NCI-H187 (cell line): ENCODE results near the gene NRIP2.
A peak's percentile ranks its signal among the peaks of the same experiment; 100 is the strongest.

Experiments used
- DNase-seq, 2 experiments: peaks; one replicate each; lab custom pipeline; 2025; lab: John Stamatoyannopoulos, UW

NRIP2 gene

GRCh38 chr12:2845280-2845679, 10.4 kb upstream of the NRIP2 start:
- DNase-seq = no peak

- DNase-seq = no peak
Observed at GRCh38 chr12:2844786-2845185, 10.0 kb upstream of the NRIP2 start.

- no peak for DNase-seq
Observed at GRCh38 chr12:2842948-2843347, 8.1 kb upstream of the NRIP2 start.

DNA sequence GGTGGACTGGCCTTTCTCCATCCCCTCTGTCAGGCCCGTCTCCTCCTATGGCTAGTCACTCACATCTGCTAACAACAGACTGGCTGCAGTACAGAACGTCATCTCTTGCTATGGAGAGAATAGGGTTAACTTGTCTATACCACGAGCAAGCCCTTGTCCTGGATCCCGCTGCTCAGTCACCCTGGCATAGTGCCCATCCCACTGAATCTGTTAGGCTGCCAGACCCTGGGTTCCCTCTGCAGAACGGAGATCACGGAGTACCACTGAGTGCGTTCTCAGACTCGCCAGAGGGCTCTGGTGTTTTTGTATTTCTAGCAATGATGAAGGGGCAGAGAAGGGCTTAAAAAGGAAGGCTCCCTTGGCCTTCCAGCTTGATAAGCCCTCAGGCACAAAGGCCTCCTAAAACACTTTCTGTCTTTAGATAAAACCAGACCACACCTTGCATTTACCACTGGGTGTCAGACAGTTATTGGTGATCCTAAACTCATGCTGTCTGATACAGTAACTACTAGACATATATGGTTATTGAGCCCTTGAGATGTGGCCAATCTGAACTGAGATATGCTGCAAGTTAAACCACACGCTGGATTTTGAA, 6.3 kb upstream of the NRIP2 start:
- DNase-seq = no peak

GRCh38 chr12:2836574-2836973, 1.7 kb upstream of the NRIP2 start:
- no peak for DNase-seq

DNA sequence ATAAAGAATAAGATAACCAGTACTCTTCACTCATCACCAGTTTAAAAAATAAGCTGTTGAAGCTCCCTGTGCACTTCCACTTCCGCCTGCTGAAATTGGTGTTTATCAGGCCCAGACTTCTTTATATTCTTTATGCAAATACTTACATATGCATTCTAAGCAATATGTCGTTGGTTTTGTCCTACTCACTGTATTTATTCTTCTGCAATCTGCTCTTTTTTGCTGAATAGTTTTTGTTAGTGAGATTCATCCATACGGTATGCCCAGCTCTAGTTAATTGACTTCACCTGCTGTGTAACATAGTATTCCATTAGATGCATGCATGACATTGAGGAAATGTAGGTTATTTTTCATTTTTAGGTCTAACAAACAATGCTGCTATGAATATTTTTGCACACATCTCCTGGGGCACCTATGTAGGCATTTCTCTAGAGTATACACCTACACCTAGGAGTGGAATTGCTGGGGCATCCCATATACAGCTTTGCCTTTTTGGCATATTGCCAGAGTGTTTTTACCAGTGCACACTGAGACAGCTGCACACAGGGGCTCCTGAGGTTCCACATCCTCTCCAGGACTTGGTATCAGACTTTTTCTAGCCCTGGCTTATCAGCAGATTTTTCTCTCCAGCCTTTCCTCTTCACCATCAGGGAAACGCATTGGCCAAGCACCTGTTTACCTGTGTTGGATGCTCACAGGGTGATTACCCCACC, 1.0 kb upstream of the NRIP2 start:
- DNase-seq = no peak

GRCh38 chr12:2833810-2834209, 1.0 kb downstream of the NRIP2 start:
- DNase-seq = no peak

- DNase-seq = no peak
Observed at GRCh38 chr12:2833327-2833726, 1.5 kb downstream of the NRIP2 start.

- DNase-seq = no peak
Observed at GRCh38 chr12:2832550-2833127, 2.2 kb downstream of the NRIP2 start.

- DNase-seq = no peak
Observed at GRCh38 chr12:2829275-2829674, 5.6 kb downstream of the NRIP2 start.

DNA sequence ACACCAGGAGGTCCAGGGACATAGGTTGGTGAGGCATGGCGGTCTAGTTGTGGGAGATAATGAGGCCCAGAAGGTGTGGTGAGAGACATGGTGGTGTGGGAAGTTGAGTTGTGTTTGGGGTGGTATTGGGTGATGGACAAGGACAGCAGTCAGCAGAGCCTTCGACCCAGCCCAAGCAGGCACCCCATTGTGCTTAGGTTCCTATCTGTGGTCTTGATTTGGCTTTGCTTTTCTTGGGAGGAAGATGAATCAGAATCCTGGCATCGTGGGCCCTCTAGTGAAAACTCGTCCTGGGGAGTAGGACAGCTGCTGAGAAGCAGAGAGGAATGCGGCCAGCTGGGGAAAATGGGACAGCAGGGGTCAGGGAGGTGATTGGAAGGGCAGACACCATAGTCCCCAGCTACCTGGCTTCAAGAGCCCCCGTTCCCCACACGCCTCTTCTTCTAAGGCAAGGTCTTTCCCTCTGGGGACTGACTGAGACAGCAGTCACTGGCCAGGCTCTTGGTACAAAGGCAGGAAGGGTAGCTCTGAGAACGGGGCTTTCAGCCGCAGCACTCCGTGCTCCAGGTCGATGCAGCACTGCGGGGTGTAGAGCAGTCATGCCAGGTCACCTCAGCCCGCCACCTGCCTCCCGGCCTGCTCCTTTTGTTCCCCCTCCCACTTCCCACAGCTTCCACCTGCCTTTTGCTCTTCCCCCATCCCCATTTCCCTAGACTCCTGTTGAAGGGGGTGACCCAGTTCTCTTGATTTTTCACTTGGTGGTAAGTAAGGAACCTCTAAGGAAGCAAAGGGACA, 7.9 kb downstream of the NRIP2 start:
- no peak for DNase-seq

DNA sequence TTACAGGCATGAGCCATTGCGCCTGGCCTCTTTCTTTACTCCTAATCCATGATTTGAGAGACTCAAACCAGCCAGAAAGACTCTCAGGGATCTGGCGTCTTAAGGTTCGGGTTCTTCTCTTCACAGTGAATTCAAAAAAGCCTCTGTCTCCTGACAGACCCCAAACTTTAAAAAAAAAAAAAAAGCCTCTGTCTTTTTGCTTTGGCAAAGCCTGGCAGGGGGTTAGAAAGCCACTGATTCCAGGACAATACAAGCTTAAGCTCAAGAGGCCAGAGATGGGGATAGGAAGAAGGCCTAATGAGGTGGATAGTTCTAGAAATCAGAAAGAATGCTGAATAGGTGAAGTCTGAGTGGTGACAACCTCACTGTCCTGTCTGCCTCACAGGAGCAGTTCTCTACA, 8.8 kb downstream of the NRIP2 start:
- no peak for DNase-seq

GRCh38 chr12:2825132-2825531, 9.7 kb downstream of the NRIP2 start:
- DNase-seq = no peak

GRCh38 chr12:2824541-2824940, 10.3 kb downstream of the NRIP2 start:
- DNase-seq = no peak

- no peak for DNase-seq
Observed at GRCh38 chr12:2823483-2823882, 11.4 kb downstream of the NRIP2 start.

DNA sequence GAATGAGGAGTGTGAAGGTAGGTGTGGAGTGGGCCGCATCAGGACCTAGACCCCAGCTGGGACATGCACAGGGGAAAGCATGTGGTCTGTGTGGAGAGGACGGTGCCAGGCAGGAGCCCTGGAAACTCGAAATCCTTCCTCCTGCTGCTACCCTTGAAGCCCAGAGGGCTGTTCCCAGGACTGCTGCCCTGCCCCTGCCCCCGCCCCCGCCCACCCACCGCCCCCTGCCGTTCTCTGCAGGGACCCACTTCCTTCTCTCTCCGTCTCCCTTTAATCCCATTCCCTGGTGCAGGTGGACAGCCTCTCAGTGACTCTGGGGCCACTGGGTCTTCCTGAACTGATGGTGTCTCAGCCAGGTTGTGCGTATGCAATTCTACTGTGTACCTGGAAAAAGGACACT, 14.4 kb downstream of the NRIP2 start:
- DNase-seq = no peak

- DNase-seq = no peak
Observed at GRCh38 chr12:2819810-2820209, 15.0 kb downstream of the NRIP2 start.

- DNase-seq = no peak
Observed at GRCh38 chr12:2813214-2814185, 21.3 kb downstream of the NRIP2 start.

- peak; percentile 94 to 96 for DNase-seq
Observed at GRCh38 chr12:2812290-2813213, 22.3 kb downstream of the NRIP2 start, which contains the start of gene ITFG2. TSS of gene ITFG2 (plus strand) at chr12:2812668. CDS start at chr12:2812761, 93 bp downstream.

DNA sequence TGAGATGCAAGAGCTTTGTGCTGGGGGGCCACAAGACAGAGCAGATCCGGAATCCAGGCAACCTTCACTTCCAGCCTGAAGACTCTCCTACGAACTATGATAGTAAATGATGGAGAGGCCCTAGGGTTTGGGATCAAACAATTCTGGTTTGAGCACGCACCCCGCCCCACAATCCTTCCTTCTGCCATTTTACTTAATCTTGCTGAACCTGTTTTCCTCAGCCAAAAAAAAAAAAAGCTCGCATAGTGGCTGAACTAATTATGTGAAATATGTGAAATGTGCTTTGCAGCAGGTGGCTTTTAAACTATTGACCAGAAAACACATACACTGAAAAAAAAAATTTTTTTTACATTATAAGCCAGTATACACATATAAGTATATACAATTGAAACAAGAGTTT, 23.0 kb downstream of the NRIP2 start:
- DNase-seq = no peak
